Muscle of back (tissue), 11 donors: ENCODE data around the gene RPL10. TPM values are rescaled to one million over a fixed set of nuclear protein-coding genes. Genes with fewer than 3 reads are reported as not detected.

Source experiments
- DNase-seq, 3 donors: peaks; one replicate each; pipeline versions ENCODE4 v3.0.0 to v3.0.0-alpha.2; 2013
- polyA plus RNA-seq, 10 donors: library from polyadenylated mRNA; unstranded; fragments of 120-200 nt; gene quantifications; one replicate each; pipeline ENCODE4 v1.2.1, GENCODE V29; 2013; ENCODE audit not compliant: insufficient read length in 10 of 10

RPL10 gene
- polyA plus RNA-seq, 10 donors = 4,675 to 6,417 (median 5,723) TPM

GRCh38 chrX:154441984-154442707, 44.0 kb downstream of the RPL10 start:
- no peak for DNase-seq

GRCh38 chrX:154443479-154443910, 45.3 kb downstream of the RPL10 start:
- DNase-seq = no peak

- DNase-seq = peak; percentile 53 to 82 (median 76)
Observed at GRCh38 chrX:154443992-154444754, 46.0 kb downstream of the RPL10 start, which contains the start of gene FAM50A. Gene FAM50A, plus strand, starts transcription at chrX:154444141. Its CDS starts 95 bp downstream, at chrX:154444236.

- no peak for DNase-seq
Observed at GRCh38 chrX:154444755-154445246, 46.6 kb downstream of the RPL10 start.

GRCh38 chrX:154445776-154446175, 47.6 kb downstream of the RPL10 start:
- DNase-seq = no peak

- no peak for DNase-seq
Observed at GRCh38 chrX:154446430-154446829, 48.3 kb downstream of the RPL10 start.

GRCh38 chrX:154448484-154448883, 50.3 kb downstream of the RPL10 start:
- DNase-seq = no peak

GRCh38 chrX:154449618-154450017, 51.4 kb downstream of the RPL10 start:
- DNase-seq = no peak

GRCh38 chrX:154450312-154450711, 52.1 kb downstream of the RPL10 start:
- DNase-seq = no peak

Other genes with a start within 250 kb of the RPL10 start
- not detected for gene OPN1MW, start 215.8 kb upstream of the RPL10 start, polyA plus RNA-seq
- gene OPN1MW2, start 178.6 kb upstream of the RPL10 start, polyA plus RNA-seq = not detected
- not detected for gene OPN1MW3, start 140.8 kb upstream of the RPL10 start, polyA plus RNA-seq
- not detected for gene TEX28, start 103.3 kb upstream of the RPL10 start, polyA plus RNA-seq
- gene TKTL1, start 102.6 kb upstream of the RPL10 start, polyA plus RNA-seq = under 1 TPM in 8 of 10 donors, not detected in 2; 0.08 to 0.72 (median 0.27) TPM
- 100 to 1,000 TPM; 198 to 402 (median 274) TPM for gene FLNA, start 23.7 kb upstream of the RPL10 start, polyA plus RNA-seq
- gene EMD, start 19.1 kb upstream of the RPL10 start, polyA plus RNA-seq = 10 to 100 TPM; 39.6 to 54.1 (median 46.9) TPM
- 10 to 100 TPM; 15.0 to 37.2 (median 32.3) TPM for gene DNASE1L1, start 10.9 kb downstream of the RPL10 start, polyA plus RNA-seq
- gene TAFAZZIN, start 13.2 kb downstream of the RPL10 start, polyA plus RNA-seq = 10 to 100 TPM; 15.5 to 38.3 (median 25.9) TPM
- gene ATP6AP1, start 30.3 kb downstream of the RPL10 start, polyA plus RNA-seq = 10 to 100 TPM; 52.3 to 72.3 (median 59.8) TPM
- gene GDI1, start 38.8 kb downstream of the RPL10 start, polyA plus RNA-seq = 100 to 1,000 TPM in 1 of 10 donors, 10 to 100 TPM in 9; 71.8 to 116 (median 84.7) TPM
- 10 to 100 TPM; 48.1 to 69.6 (median 57.6) TPM for gene FAM50A, start 45.8 kb downstream of the RPL10 start, polyA plus RNA-seq
- gene PLXNA3, start 59.9 kb downstream of the RPL10 start, polyA plus RNA-seq = 10 to 100 TPM; 29.4 to 55.6 (median 33.2) TPM
- 10 to 100 TPM in 7 of 10 donors, 1 to 10 TPM in 3; 8.4 to 16.6 (median 11.3) TPM for gene LAGE3, start 80.9 kb downstream of the RPL10 start, polyA plus RNA-seq
- 10 to 100 TPM; 18.4 to 29.0 (median 23.5) TPM for gene UBL4A, start 88.2 kb downstream of the RPL10 start, polyA plus RNA-seq
- gene SLC10A3, start 92.3 kb downstream of the RPL10 start, polyA plus RNA-seq = 10 to 100 TPM in 8 of 10 donors, 1 to 10 TPM in 2; 9.1 to 17.4 (median 12.2) TPM
- gene FAM3A, start 117.9 kb downstream of the RPL10 start, polyA plus RNA-seq = 10 to 100 TPM; 21.6 to 33.9 (median 26.2) TPM
- gene G6PD, start 148.5 kb downstream of the RPL10 start, polyA plus RNA-seq = 10 to 100 TPM; 10.0 to 17.7 (median 13.1) TPM
- gene IKBKG, start 149.2 kb downstream of the RPL10 start, polyA plus RNA-seq = 10 to 100 TPM; 11.0 to 14.2 (median 12.9) TPM
- gene CTAG1A, start 186.8 kb downstream of the RPL10 start, polyA plus RNA-seq = not detected
- not detected for gene CTAG1B, start 220.9 kb downstream of the RPL10 start, polyA plus RNA-seq